ENCODE measurements around the gene NPLOC4.

The NPLOC4 gene

DNA sequence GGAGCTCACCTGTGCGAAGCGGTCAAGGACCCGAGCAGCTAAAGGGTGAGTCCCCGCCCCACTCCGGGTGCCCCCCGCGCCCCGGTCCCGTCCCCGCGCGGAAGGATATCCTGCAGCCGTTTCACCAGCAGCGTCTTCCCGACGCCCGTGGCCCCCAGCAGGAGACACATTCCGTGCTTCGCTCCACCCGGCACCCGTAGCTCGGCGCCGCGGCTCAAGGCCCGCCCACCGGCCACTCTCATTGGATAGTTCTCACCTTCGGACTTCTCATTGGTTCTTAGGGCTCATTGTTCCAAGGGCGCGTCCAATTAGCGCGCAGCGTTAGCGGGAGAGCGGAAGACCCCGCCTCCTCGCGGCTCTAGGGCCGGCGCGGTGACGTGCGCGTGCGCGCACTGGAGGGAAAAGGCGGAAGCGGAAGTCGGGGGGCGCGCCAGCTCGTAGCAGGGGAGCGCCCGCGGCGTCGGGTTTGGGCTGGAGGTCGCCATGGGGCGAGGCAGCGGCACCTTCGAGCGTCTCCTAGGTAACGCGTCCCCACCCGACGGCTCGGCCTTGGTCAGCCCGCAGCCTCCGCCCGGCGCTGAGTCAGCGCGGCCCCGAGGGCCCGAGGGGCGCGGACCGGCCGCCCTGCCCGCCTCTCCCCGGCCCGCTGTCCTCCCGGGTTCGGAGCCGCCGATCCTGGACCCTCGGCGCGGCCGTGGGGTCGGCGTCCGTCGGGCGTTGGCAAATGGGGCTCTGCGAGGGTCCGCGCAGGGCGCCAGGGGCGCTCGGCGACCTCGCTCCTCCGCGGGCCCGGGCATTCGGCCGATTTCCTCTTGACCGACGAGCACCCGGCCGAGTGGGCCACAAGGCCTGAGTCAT is 46.9 kb upstream of the NPLOC4 start, which contains the start of the genes ARL16 and HGS (continued):
- TF ChIP-seq ZNF24 (tag by site-specific recombination; IDR thresholded peaks at IDR 0.05) (no peak), GLIS2 (tag by site-specific recombination; IDR thresholded peaks at IDR 0.05) (peak; percentile 96), OSR2 (tag by site-specific recombination; IDR thresholded peaks at IDR 0.05) (no peak), ZNF571 (tag by site-specific recombination; IDR thresholded peaks at IDR 0.05) (no peak), PRDM10 (tag by site-specific recombination; IDR thresholded peaks at IDR 0.05) (peak; percentile 59), ZXDB (tag by site-specific recombination; IDR thresholded peaks at IDR 0.05) (peak; percentile 73), ZSCAN30 (tag by site-specific recombination; IDR thresholded peaks at IDR 0.05) (0 out of 2 replicates have a peak, but pooled peaks have one; percentile 32), ZNF302 (tag by site-specific recombination; IDR thresholded peaks at IDR 0.05; ENCODE audit: low read depth) (no peak), ZNF518A (tag by site-specific recombination; conservative IDR thresholded peaks at IDR 0.05; ENCODE audit: low read depth) (peak; percentile 33; the same call in 1 of the 2 replicates), ZNF837 (tag by site-specific recombination; IDR thresholded peaks at IDR 0.05) (no peak), ZNF184 (tag by site-specific recombination; IDR thresholded peaks at IDR 0.05) (0 out of 2 replicates have a peak, but pooled peaks have one; percentile 12), ZNF596 (tag by site-specific recombination; IDR thresholded peaks at IDR 0.05) (peak; percentile 55; the same call in 1 of the 2 replicates), ZSCAN16 (tag by site-specific recombination; IDR thresholded peaks at IDR 0.05) (no peak), ZBTB44 (tag by site-specific recombination; IDR thresholded peaks at IDR 0.05) (no peak), ZNF658 (tag by site-specific recombination; IDR thresholded peaks at IDR 0.05) (no peak), ZBTB10 (tag by site-specific recombination; IDR thresholded peaks at IDR 0.05) (peak; percentile 96), YY2 (tag by site-specific recombination; IDR thresholded peaks at IDR 0.05) (0 out of 2 replicates have a peak, but pooled peaks have one; percentile 20), ZFP41 (tag by site-specific recombination; IDR thresholded peaks at IDR 0.05; ENCODE audit: borderline replicate concordance) (no peak), ZNF558 (tag by site-specific recombination; IDR thresholded peaks at IDR 0.05) (no peak), ZNF560 (tag by site-specific recombination; IDR thresholded peaks at IDR 0.05; ENCODE audit: borderline replicate concordance) (no peak)
- TF ChIP-seq, protein P1, sequence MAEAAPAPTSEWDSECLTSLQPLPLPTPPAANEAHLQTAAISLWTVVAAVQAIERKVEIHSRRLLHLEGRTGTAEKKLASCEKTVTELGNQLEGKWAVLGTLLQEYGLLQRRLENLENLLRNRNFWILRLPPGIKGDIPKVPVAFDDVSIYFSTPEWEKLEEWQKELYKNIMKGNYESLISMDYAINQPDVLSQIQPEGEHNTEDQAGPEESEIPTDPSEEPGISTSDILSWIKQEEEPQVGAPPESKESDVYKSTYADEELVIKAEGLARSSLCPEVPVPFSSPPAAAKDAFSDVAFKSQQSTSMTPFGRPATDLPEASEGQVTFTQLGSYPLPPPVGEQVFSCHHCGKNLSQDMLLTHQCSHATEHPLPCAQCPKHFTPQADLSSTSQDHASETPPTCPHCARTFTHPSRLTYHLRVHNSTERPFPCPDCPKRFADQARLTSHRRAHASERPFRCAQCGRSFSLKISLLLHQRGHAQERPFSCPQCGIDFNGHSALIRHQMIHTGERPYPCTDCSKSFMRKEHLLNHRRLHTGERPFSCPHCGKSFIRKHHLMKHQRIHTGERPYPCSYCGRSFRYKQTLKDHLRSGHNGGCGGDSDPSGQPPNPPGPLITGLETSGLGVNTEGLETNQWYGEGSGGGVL (tag by site-specific recombination; IDR thresholded peaks at IDR 0.05) = no peak
- TF ChIP-seq, protein P2, sequence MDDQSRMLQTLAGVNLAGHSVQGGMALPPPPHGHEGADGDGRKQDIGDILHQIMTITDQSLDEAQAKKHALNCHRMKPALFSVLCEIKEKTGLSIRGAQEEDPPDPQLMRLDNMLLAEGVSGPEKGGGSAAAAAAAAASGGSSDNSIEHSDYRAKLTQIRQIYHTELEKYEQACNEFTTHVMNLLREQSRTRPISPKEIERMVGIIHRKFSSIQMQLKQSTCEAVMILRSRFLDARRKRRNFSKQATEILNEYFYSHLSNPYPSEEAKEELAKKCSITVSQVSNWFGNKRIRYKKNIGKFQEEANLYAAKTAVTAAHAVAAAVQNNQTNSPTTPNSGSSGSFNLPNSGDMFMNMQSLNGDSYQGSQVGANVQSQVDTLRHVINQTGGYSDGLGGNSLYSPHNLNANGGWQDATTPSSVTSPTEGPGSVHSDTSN (CRISPR knock-in tag; IDR thresholded peaks at IDR 0.05) = peak; percentile 60

All from HEK293 (cell line).